HCT116 (cell line): Measurements from ENCODE around the gene CAVIN1. TPM values are rescaled to one million over a fixed set of nuclear protein-coding genes. Genes with fewer than 3 reads are reported as not detected.

Experiments used
- ATAC-seq: fragments of 200-7000 bp; cut with Tn5 transposase; 2 replicates; pipeline ENCODE4 v1.9.1; 2020; ENCODE audit warnings: mild to moderate bottlenecking, moderate library complexity
- BruUV-seq: library from RNA; stranded (reverse); fragments of 400-500 nt; replicated peaks from 2 replicates; lab custom pipeline; 2021; lab: Mats Ljungman, UMichigan
- CTCF ChIA-PET: fragments of 300-600 bp; sonication (Branson Sonifier 250); formaldehyde crosslinking; loops from one replicate; lab custom pipeline; 2021; ENCODE audit warnings: antibody characterized with exemption; lab: Charles Lee
- POLR2A ChIA-PET: fragments of 300-600, 350-600 bp; sonication (Branson Sonifier 250); formaldehyde crosslinking; loops from one replicate; lab custom pipeline; 2021; ENCODE audit warnings: antibody characterized with exemption; lab: Charles Lee
- RAD21 ChIA-PET, 2 experiments: fragments of 300-600 bp; sonication (Branson Sonifier 250); formaldehyde crosslinking; loops; one replicate each; lab custom pipeline; 2023; ENCODE audit warnings: low total read pairs in 2 of 2; ENCODE audit not compliant: uncharacterized antibody in 2 of 2, unreplicated experiment in 2 of 2, low non-redundant PET in 1 of 2; lab: Charles Lee
- DNase-seq: peaks from one replicate; pipeline ENCODE4 v3.0.0-alpha.2; 2010; ENCODE audit warnings: low read depth, low spot score
- H2AFZ ChIP-seq: fragments of 200-600 bp; shearing (Covaris generic), sonication (generic); 2 replicates; pipeline ENCODE4 v1.6.1; 2017; ENCODE audit warnings: low read depth, mixed run types, mixed read lengths, antibody characterized with exemption, low read length; ENCODE audit not compliant: poor library complexity, severe bottlenecking
- H3K27ac ChIP-seq: 2 replicates; pipeline ENCODE4 v1.5.1; 2012; ENCODE audit warnings: low read depth, low read length
- H3K27me3 ChIP-seq: fragments of 200-600 bp; sonication (generic); 2 replicates; pipeline ENCODE4 v1.6.1; 2016; ENCODE audit warnings: mixed run types, low read length, mixed read lengths; ENCODE audit not compliant: insufficient read depth
- H3K36me3 ChIP-seq, 2 experiments: fragments of 200-500 bp in 1 of 2; fragments of 200-600 bp in 1 of 2; sonication (Bioruptor generic) in 1 of 2; sonication (generic) in 1 of 2; 2 replicates each; pipeline versions ENCODE4 v1.5.1 to v1.6.1; 2014 to 2016; ENCODE audit warnings: low read length in 2 of 2, inconsistent platforms in 1 of 2, mixed read lengths in 1 of 2, mixed run types in 1 of 2; ENCODE audit not compliant: insufficient read depth in 2 of 2, control insufficient read depth in 1 of 2
- H3K4me1 ChIP-seq, 2 experiments: fragments of 200-600 bp in 1 of 2; sonication (generic) in 1 of 2; 2 replicates each; pipeline versions ENCODE4 v1.5.1 to v1.6.1; 2012 to 2017; ENCODE audit warnings: low read length in 2 of 2, inconsistent platforms in 1 of 2, mild to moderate bottlenecking in 1 of 2, mixed read lengths in 1 of 2, mixed run types in 1 of 2, moderate library complexity in 1 of 2; ENCODE audit not compliant: insufficient read depth in 2 of 2, control insufficient read depth in 1 of 2
- H3K4me2 ChIP-seq: fragments of 200-600 bp; sonication (generic); 2 replicates; pipeline ENCODE4 v1.6.1; 2017; ENCODE audit warnings: mixed run types, low read length, mixed read lengths
- H3K4me3 ChIP-seq, 2 experiments: fragments of 200-600 bp in 1 of 2; sonication (generic) in 1 of 2; replicated peaks in 1 of 2; 2 replicates each; pipeline ENCODE4 v1.5.1; 2011 to 2016; ENCODE audit warnings: low read length in 2 of 2, control low read depth in 1 of 2, low read depth in 1 of 2, mild to moderate bottlenecking in 1 of 2, mixed read lengths in 1 of 2, mixed run types in 1 of 2
- H3K79me2 ChIP-seq: fragments of 200-600 bp; sonication (generic); 2 replicates; pipeline ENCODE4 v1.6.1; 2017; ENCODE audit warnings: mild to moderate bottlenecking, mixed run types, low read length, moderate library complexity, mixed read lengths; ENCODE audit not compliant: insufficient read depth
- H3K9ac ChIP-seq: fragments of 200-600 bp; sonication (generic); 2 replicates; pipeline ENCODE4 v1.6.1; 2016; ENCODE audit warnings: low read length, mixed read lengths
- H3K9me2 ChIP-seq: fragments of 200-600 bp; sonication (generic), shearing (Covaris generic); 2 replicates; pipeline ENCODE4 v1.6.1; 2017; ENCODE audit warnings: mixed run types, mild to moderate bottlenecking, moderate library complexity; ENCODE audit not compliant: insufficient read depth
- H3K9me3 ChIP-seq, 2 experiments: fragments of 200-500 bp in 1 of 2; fragments of 200-600 bp in 1 of 2; sonication (Bioruptor generic) in 1 of 2; sonication (generic) in 1 of 2; 2 replicates each; pipeline ENCODE4 v1.6.1; 2014 to 2017; ENCODE audit warnings: low read length in 2 of 2, mixed read lengths in 2 of 2, inconsistent platforms in 1 of 2, low read depth in 1 of 2, mild to moderate bottlenecking in 1 of 2, mixed run types in 1 of 2, moderate library complexity in 1 of 2; ENCODE audit not compliant: control insufficient read depth in 1 of 2, insufficient read depth in 1 of 2
- H4K20me1 ChIP-seq: fragments of 200-600 bp; sonication (generic), shearing (Covaris generic); 2 replicates; pipeline ENCODE4 v1.6.1; 2017; ENCODE audit warnings: mixed run types, mild to moderate bottlenecking, moderate library complexity; ENCODE audit not compliant: insufficient read depth
- EZH2phosphoT487 ChIP-seq: fragments of 200-600 bp; IDR thresholded peaks from 2 replicates; pipeline ENCODE4 v1.6.1; 2018; ENCODE audit warnings: antibody characterized with exemption, borderline replicate concordance
- RAD21 ChIP-seq: IDR thresholded peaks from 2 replicates; pipeline ENCODE4 v1.6.1; 2012; ENCODE audit warnings: low read depth, mild to moderate bottlenecking
- TCF7L2 ChIP-seq: IDR thresholded peaks from 2 replicates; pipeline ENCODE4 v1.7.0; 2011; ENCODE audit warnings: borderline replicate concordance, inconsistent platforms; ENCODE audit not compliant: insufficient read depth, insufficient read length; ENCODE audit errors: extremely low read depth
- intact Hi-C: fragments of 100-400 bp; cut with micrococcal nuclease; formaldehyde crosslinking; loops from 2 replicates; pipeline ENCODE4 v1.10.0; 2022
- total RNA-seq: library from RNA; stranded (reverse); gene quantifications from one replicate; pipeline ENCODE4 v1.2.1, GENCODE V29; 2021; ENCODE audit not compliant: unreplicated experiment
- TF ChIP-seq, protein P1 (sequence below), 3 experiments: fragments of 200-600 bp in 1 of 3; sonication (generic) in 1 of 3; IDR thresholded peaks in 2 of 3; conservative IDR thresholded peaks in 1 of 3; 2 replicates each; pipeline ENCODE4 v1.5.1; 2012 to 2017; ENCODE audit warnings: low read depth in 2 of 3, low read length in 2 of 3, antibody characterized with exemption in 1 of 3, borderline replicate concordance in 1 of 3, control low read depth in 1 of 3, mild to moderate bottlenecking in 1 of 3, mixed read lengths in 1 of 3, mixed run types in 1 of 3, moderate library complexity in 1 of 3; ENCODE audit not compliant: insufficient read depth in 1 of 3

Gene CAVIN1
- total RNA-seq, 1 experiment from 2014 or later, result 79.7 TPM

GRCh38 chr17:42438600-42439567, 15.8 kb upstream of the CAVIN1 start:
- TF ChIP-seq EZH2phosphoT487 (no peak), TCF7L2 (no peak), RAD21 (peak; percentile 53)
- TF ChIP-seq, protein P1, sequence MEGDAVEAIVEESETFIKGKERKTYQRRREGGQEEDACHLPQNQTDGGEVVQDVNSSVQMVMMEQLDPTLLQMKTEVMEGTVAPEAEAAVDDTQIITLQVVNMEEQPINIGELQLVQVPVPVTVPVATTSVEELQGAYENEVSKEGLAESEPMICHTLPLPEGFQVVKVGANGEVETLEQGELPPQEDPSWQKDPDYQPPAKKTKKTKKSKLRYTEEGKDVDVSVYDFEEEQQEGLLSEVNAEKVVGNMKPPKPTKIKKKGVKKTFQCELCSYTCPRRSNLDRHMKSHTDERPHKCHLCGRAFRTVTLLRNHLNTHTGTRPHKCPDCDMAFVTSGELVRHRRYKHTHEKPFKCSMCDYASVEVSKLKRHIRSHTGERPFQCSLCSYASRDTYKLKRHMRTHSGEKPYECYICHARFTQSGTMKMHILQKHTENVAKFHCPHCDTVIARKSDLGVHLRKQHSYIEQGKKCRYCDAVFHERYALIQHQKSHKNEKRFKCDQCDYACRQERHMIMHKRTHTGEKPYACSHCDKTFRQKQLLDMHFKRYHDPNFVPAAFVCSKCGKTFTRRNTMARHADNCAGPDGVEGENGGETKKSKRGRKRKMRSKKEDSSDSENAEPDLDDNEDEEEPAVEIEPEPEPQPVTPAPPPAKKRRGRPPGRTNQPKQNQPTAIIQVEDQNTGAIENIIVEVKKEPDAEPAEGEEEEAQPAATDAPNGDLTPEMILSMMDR (IDR thresholded peaks at IDR 0.05 in 2 of 3, conservative IDR thresholded peaks at IDR 0.05 in 1 of 3; ENCODE audit: borderline replicate concordance in 1 of 3, insufficient read depth in 1 of 3, low read depth in 2 of 3, low read length in 2 of 3), result peak; percentile 42 to 64 (median 62); a peak in 5 of 6 replicates
- Histone ChIP-seq H3K79me2 (no peaks in the 10 kb centered on the region), H3K27me3 (no peaks in the 10 kb centered on the region), H3K4me2 (no peak overlapping the region), H3K4me1 (peaks cover 0 to 18% of the 10 kb centered on the region in 2 experiments; a peak in 3 of 4 replicates), H3K9me2 (no peaks in the 10 kb centered on the region), H2AFZ (no peak overlapping the region), H4K20me1 (no peaks in the 10 kb centered on the region), H3K36me3 (no peaks in the 10 kb centered on the region), H3K9ac (no peak overlapping the region), H3K27ac (no peak overlapping the region), H3K9me3 (no peaks in the 10 kb centered on the region), H3K4me3 (no peak overlapping the region)
- CTCF ChIA-PET, result interaction anchor here (0.6 to 2.9 kb wide), 4 partner anchors 8 to 81 kb away, joined by 3 to 15 read pairs (median 4); no protein-coding TSS in a partner anchor
- DNase-seq, result no peak
- no TSS peak for BruUV-seq
- RAD21 ChIA-PET, result no interaction called here
- intact Hi-C loops, result no loop called here
- ATAC-seq, result peak; percentile 97
- POLR2A ChIA-PET, result interaction anchor here (1.0 kb wide), 1 partner anchor 15 kb away, joined by 4 read pairs; the partner anchor contains the start of gene CAVIN1
